Activated CD8-positive, alpha-beta memory T cell treated with anti-CD3 and anti-CD28 coated beads, Interleukin-2, amount 50 U/mL, for 48 hours (primary cell): ENCODE data around the gene P3H4.
"Not testable (repeated sequence)": the region's sequence is repeated elsewhere in the genome, so short reads cannot be mapped to it uniquely, and the experiment has no call there.

ENCODE experiments used
- DNase-seq: peaks from one replicate; pipeline ENCODE4 v3.0.0-alpha.2; 2020

Gene P3H4, protein sequence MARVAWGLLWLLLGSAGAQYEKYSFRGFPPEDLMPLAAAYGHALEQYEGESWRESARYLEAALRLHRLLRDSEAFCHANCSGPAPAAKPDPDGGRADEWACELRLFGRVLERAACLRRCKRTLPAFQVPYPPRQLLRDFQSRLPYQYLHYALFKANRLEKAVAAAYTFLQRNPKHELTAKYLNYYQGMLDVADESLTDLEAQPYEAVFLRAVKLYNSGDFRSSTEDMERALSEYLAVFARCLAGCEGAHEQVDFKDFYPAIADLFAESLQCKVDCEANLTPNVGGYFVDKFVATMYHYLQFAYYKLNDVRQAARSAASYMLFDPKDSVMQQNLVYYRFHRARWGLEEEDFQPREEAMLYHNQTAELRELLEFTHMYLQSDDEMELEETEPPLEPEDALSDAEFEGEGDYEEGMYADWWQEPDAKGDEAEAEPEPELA

DNA sequence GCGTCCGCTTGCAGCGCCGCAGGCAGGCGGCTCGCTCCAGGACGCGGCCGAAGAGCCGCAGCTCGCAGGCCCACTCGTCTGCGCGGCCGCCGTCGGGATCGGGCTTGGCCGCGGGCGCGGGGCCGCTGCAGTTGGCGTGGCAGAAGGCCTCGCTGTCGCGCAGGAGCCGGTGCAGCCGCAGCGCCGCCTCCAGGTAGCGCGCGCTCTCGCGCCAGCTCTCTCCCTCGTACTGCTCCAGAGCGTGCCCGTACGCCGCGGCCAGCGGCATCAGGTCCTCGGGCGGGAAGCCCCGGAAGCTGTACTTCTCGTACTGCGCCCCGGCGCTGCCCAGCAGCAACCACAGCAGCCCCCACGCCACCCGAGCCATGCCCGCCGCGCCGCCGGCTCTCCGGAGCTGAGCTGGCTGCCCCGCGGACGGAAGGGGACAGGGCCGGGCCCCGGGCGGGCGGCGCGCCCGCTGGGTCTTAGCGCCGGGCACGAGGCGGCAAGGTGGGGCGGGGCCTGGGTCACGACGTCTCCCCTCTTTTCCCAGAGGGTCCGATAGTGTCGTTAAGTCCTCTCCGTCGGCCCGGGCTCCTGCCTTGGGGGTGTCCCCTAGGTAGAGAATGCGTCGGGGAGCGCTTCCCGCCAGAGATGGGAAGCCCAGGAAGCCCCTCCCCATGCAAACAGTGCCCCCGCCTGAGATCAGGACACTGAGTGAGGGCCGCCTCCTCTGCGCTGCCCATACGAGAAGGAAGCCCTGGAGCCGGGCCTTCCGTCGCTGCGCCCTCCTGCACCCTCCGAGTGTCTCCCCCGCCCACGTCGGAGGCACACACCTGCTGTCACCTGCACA, at the start of gene P3H4:
P3H4 (minus strand) TSS at position 401 of the 832 bp plus-strand sequence; CDS start at position 367, 34 bp downstream.
- peak; percentile 84 for DNase-seq

DNA sequence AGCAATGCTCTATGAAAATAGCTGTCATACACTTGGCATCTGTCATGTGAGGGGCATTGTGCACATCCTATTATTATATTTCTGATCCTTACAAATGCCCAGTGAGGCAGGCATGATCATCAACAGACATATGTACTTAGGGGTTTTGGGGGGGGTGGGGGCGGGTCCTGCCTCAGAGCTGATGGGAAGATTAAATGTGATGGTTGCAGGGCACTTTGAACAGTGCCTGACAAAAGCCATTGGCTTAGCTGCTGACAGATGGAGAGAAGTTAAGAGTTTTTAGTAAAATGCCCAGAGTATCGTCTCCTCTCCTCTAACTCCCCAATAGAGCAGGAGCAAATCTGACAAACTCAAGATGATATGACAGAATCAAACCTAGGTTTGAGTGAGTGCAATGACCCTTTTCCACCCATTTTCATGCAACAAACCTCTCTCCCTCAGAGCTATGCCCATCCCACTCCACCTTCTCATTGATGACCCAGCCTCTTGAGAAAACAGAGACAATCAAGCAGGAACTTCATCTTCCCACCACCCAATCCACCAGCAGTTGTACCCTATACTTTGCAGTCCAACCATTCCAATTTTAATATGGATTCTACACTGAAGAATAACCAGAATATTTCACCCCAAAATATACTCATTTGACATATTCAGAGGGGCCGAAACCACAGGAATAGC, 48.6 kb upstream of the P3H4 start:
- DNase-seq: no peak

GRCh38 chr17:41851382-41851781, 39.6 kb upstream of the P3H4 start:
- DNase-seq: not testable (repeated sequence)

GRCh38 chr17:41849251-41849990, 37.7 kb upstream of the P3H4 start:
- DNase-seq: no peak

GRCh38 chr17:41848788-41849187, 37.0 kb upstream of the P3H4 start:
- DNase-seq: no peak

- no peak for DNase-seq
Measured at GRCh38 chr17:41844971-41845370, 33.2 kb upstream of the P3H4 start.

GRCh38 chr17:41840781-41841180, 29.0 kb upstream of the P3H4 start:
- DNase-seq: not testable (repeated sequence)

DNA sequence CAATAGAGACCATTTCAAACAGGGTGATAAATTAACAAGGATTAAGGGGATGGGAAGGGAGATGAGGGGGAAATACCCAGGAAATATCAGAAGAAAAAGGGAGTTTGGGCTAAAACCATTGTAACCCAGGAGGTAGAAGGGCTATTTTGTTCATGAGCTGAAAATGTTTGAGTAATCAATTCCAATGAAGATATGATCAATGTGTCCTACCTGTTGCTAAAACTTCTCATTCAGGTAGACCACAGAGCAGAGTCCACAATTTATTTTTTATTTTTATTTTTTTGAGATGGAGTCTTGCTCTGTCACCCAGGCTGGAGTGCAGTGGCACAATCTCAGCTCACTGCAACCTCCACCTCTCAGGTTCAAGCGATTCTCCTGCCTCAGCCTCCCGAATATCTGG, 27.7 kb upstream of the P3H4 start:
- DNase-seq: not testable (repeated sequence)

DNA sequence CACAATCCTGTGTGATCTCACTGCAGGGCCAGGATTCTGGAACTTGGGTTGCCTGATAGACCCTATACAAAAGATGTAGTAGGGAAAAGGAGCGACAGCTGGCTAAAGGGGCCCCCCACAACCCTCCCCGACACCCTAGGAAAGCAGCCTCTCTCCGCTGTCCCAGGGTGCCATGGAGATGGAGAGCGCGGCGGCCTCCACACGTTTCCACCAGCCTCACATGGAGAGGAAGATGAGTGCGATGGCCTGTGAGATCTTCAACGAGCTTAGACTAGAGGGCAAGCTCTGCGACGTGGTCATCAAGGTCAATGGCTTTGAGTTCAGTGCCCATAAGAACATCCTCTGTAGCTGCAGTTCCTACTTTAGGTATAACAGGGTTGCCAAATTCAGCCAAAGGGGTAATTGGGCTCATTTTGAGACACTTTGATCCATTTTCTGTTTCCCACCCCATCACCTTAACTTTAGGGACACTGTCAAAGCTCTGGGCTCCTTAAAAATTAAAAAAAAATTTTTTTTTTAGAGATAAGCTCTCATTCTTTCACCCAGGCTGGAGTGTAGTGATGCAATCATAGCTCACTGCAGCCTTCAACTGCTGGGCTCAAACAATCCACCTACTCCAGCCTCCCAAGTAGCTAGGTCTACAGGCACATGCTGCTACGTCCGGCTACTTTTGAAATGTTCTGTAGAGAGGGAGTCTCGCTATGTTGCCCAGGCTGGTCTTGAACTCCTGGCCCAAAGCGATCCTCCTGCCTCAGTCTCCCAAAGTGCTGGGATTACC, 26.2 kb upstream of the P3H4 start, which contains the start of gene KLHL10:
KLHL10 (plus strand) TSS at position 65 of the 778 bp plus-strand sequence; CDS start at position 173, 108 bp downstream.
- DNase-seq: no peak

DNA sequence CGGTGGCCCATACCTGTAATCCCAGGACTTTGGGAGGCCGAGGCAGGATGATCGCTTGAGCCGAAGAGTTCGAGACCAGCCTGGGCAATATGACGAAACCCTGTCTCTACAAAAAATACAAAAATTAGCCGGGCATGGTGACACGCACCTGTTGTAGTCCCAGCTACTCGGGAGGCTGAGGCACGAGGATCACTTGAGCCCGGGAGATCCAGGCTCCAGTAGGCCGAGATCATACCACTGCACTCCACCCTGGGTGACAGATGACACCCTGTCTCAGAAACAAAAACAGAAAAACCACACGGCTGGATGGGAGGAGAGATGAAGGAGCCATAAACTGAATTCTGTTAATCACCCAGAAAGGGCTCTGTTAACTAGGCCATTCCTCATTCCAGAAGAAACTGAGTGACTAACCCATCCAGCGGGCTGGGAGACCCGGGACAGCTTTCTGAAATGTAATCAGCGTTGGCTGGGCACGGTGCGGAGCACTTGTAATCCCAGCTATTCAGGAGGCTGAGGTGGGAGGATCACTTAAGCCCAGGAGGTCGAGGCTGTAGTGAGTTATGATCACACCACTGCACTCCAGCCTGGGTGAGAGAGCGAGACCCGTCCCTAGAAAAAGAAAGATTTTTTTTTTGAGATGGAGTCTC, 24.9 kb upstream of the P3H4 start:
- no peak for DNase-seq

DNA sequence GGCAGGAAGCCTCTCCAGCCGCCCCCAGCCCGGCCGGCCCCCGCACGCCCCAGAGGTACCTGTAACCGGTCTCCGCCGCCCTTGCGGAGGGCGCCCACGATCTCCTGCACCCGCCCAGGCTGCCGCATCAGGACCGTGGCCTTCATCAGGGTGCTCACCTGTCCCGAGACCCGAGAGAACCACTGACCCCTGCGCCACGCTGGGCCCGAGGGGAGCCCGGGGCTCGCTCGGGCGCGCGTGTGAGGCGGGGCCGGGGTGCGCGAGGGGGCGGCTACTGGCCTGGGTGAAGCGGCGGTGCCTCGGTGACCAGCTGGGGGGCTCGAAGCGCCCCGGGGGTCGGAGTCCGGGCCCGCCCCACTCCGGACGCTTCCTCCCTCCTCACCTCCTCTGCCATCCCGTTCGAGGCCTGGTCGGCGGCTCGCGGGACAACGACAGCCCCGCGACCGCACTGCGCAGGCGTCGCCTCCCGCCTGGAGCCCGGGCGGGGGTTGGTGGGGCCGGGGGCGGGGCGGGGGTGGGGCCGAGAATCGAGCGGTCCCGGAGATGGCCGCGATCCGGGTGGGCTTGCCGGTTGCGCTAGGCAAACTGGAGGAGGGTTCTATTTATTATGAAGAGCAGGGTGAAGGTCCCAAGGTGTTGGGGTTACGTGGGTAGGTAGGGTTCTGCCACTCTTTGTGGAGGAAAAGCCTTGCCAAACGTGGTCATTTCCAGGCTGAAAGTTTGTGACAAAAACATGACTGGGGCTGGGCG, 24.2 kb upstream of the P3H4 start, which contains the start of gene NT5C3B:
NT5C3B (minus strand) TSS at position 433 of the 750 bp plus-strand sequence; CDS start at position 394, 39 bp downstream.
- peak; percentile 80 for DNase-seq

- DNase-seq: no peak
Measured at GRCh38 chr17:41835214-41835799, 23.6 kb upstream of the P3H4 start.

- DNase-seq: not testable (repeated sequence)
Measured at GRCh38 chr17:41829961-41830360, 18.2 kb upstream of the P3H4 start.

DNA sequence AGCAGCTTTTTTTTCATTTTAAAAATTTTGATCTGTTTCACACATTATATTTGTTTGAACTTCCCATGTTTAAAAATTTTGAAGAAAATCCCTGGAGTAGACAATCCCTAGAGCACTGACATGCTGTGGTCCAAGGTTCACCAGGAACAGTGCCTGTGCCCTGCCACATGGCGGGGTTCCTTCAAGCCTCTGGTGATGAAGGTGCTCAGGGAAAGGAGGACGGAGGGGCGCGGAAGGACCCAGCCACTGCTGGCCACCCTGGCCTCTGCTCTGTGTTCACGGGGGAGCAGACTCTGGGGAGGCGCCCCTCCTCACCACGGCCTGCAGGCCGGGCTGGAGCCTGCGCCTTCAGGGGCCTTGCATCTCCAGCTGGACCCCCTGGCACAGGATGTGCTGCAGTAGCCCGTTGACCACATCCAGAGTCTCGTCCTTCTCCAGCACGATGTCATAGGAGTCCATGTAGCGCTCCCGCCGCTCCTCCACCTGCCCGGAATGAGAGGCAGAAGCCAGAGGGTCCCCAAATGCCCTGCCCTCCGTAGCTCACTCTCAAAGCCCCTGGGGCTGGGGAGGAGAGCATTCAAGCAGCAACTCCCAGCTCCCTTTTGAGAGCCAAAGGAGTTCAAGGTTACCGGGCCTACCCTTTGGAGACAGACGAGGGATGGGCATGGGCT, 13.6 kb upstream of the P3H4 start:
- DNase-seq: no peak

DNA sequence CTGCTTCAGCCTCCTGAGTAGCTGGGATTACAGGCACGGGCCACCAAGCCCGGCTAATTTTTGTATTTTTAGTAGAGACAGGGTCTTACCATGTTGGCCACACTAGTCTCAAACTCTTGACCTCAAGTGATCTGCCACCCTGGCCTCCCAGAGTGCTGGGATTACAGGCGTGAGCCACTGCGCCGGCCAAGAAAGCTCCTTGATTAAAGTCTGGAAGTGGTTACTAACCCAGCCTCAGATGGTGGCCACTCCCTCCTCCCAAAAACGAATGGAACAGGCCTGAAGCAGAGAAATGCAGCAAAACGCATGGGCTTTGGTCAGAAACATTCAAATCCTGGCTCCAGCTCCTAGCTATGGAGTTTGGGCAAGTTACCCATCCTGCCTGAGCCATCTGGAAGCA, 12.3 kb upstream of the P3H4 start:
- DNase-seq: no peak

GRCh38 chr17:41823580-41823979, 11.8 kb upstream of the P3H4 start:
- no peak for DNase-seq

DNA sequence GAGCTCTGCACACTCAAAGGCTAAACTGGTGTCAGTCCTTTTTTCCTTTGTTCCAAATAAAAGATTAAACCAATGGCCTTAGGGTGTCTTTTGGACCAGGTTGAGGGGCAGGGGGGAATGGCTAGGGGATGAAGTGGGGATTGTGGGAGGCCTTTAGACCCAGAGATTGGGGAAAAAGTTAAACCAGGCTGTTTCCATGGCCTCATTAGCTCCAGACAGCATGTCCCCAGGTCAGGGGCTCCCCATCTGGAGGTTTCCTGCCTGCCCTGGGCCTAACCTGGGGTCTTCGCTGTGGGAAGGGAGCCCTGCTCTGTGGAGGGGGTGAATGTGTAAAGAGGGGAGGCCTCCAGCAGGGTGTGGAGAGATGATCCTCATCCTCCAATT, 11.4 kb upstream of the P3H4 start:
- DNase-seq: no peak

DNA sequence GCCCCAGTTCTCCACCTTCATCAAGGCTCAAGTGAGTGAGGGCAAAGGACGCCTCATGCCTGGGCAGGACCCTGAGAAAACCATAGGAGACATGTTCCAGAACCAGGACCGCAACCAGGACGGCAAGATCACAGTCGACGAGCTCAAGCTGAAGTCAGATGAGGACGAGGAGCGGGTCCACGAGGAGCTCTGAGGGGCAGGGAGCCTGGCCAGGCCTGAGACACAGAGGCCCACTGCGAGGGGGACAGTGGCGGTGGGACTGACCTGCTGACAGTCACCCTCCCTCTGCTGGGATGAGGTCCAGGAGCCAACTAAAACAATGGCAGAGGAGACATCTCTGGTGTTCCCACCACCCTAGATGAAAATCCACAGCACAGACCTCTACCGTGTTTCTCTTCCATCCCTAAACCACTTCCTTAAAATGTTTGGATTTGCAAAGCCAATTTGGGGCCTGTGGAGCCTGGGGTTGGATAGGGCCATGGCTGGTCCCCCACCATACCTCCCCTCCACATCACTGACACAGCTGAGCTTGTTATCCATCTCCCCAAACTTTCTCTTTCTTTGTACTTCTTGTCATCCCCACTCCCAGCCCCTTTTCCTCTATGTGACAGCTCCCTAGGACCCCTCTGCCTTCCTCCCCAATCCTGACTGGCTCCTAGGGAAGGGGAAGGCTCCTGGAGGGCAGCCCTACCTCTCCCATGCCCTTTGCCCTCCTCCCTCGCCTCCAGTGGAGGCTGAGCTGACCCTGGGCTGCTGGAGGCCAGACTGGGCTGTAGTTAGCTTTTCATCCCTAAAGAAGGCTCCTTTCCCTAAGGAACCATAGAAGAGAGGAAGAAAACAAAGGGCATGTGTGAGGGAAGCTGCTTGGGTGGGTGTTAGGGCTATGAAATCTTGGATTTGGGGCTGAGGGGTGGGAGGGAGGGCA, 10.7 kb upstream of the P3H4 start:
- no peak for DNase-seq
